SK-N-SH treated with all-trans-retinoic acid at 6 μM for 48 hours (cell line): ENCODE data around the gene PTCHD1.

ENCODE experiments used
- ATAC-seq: fragments of 200-7000 bp; cut with Tn5 transposase; 3 replicates; pipeline ENCODE4 v1.9.1; 2020; ENCODE audit warnings: mild to moderate bottlenecking, moderate library complexity
- ARNTL ChIP-seq: fragments of 450-650 bp; formaldehyde crosslinking; IDR thresholded peaks from 2 replicates; pipeline ENCODE4 v1.5.0; 2020; ENCODE audit warnings: low read depth, mild to moderate bottlenecking, moderate library complexity, borderline replicate concordance
- BACH2 ChIP-seq: fragments of 250-450 bp; sonication (Bioruptor Pico); IDR thresholded peaks from 2 replicates; pipeline ENCODE4 v1.9.0; 2021; ENCODE audit warnings: mild to moderate bottlenecking, borderline replicate concordance
- CREB5 ChIP-seq: fragments of 250-450 bp; sonication (Bioruptor Pico); IDR thresholded peaks from 2 replicates; pipeline ENCODE4 v1.5.1; 2020; ENCODE audit warnings: low read depth, mild to moderate bottlenecking, moderate library complexity
- ESRRG ChIP-seq: fragments of 250-450 bp; sonication (Bioruptor Pico); IDR thresholded peaks from 2 replicates; pipeline ENCODE4 v1.6.1; 2021; ENCODE audit warnings: mild to moderate bottlenecking
- GLIS3 ChIP-seq: fragments of 250-450 bp; sonication (Bioruptor Pico); IDR thresholded peaks from 2 replicates; pipeline ENCODE4 v1.5.0; 2020; ENCODE audit warnings: mild to moderate bottlenecking, moderate library complexity
- ISL1 ChIP-seq: fragments of 250-450 bp; sonication (Bioruptor Pico); IDR thresholded peaks from 2 replicates; pipeline ENCODE4 v2.1.2; 2022; ENCODE audit warnings: mild to moderate bottlenecking, moderate library complexity
- OSR1 ChIP-seq: fragments of 250-450 bp; sonication (Bioruptor Pico); IDR thresholded peaks from 2 replicates; pipeline ENCODE4 v1.8.0; 2022; ENCODE audit warnings: moderate library complexity, mild to moderate bottlenecking, inconsistent platforms
- POU6F1 ChIP-seq: fragments of 250-450 bp; sonication (Bioruptor Pico); IDR thresholded peaks from 2 replicates; pipeline ENCODE4 v1.8.0; 2021; ENCODE audit warnings: low read depth, mild to moderate bottlenecking, moderate library complexity, borderline replicate concordance
- PPARA ChIP-seq: fragments of 250-450 bp; sonication (Bioruptor Pico); IDR thresholded peaks from 2 replicates; pipeline ENCODE4 v1.5.0; 2020; ENCODE audit warnings: mild to moderate bottlenecking, borderline replicate concordance
- RARB ChIP-seq: fragments of 250-450 bp; sonication (Bioruptor Pico); IDR thresholded peaks from 2 replicates; pipeline ENCODE4 v1.8.0; 2021; ENCODE audit warnings: mild to moderate bottlenecking, moderate library complexity
- SNAI2 ChIP-seq: fragments of 250-450 bp; sonication (Bioruptor Pico); IDR thresholded peaks from 2 replicates; pipeline ENCODE4 v1.5.0; 2020; ENCODE audit warnings: mild to moderate bottlenecking, moderate library complexity
- TCF4 ChIP-seq: fragments of 250-450 bp; sonication (Bioruptor Pico); IDR thresholded peaks from 2 replicates; pipeline ENCODE4 v1.8.0; 2021; ENCODE audit warnings: mild to moderate bottlenecking, moderate library complexity, borderline replicate concordance
- TOX ChIP-seq: fragments of 250-450 bp; sonication (Bioruptor Pico); IDR thresholded peaks from 2 replicates; pipeline ENCODE4 v1.8.0; 2021; ENCODE audit warnings: mild to moderate bottlenecking, moderate library complexity, borderline replicate concordance
- ZC3H10 ChIP-seq: fragments of 250-450 bp; sonication (Bioruptor Pico); IDR thresholded peaks from 2 replicates; pipeline ENCODE4 v1.5.1; 2021; ENCODE audit warnings: mild to moderate bottlenecking, moderate library complexity
- ZFP3 ChIP-seq: fragments of 250-450 bp; sonication (Bioruptor Pico); IDR thresholded peaks from 2 replicates; pipeline ENCODE4 v1.5.0; 2020; ENCODE audit warnings: mild to moderate bottlenecking, moderate library complexity
- ZFP30 ChIP-seq: fragments of 450-650 bp; formaldehyde crosslinking; IDR thresholded peaks from 2 replicates; pipeline ENCODE4 v1.5.0; 2022; ENCODE audit warnings: mild to moderate bottlenecking, moderate library complexity
- ZNF565 ChIP-seq: fragments of 450-650 bp; formaldehyde crosslinking; conservative IDR thresholded peaks from 2 replicates; pipeline ENCODE4 v1.5.0; 2020; ENCODE audit warnings: low read depth, mild to moderate bottlenecking, moderate library complexity
- ZNF70 ChIP-seq: fragments of 450-650 bp; formaldehyde crosslinking; IDR thresholded peaks from 2 replicates; pipeline ENCODE4 v1.5.0; 2020; ENCODE audit warnings: mild to moderate bottlenecking, moderate library complexity
- ZNF8 ChIP-seq: fragments of 450-650 bp; formaldehyde crosslinking; IDR thresholded peaks from 2 replicates; pipeline ENCODE4 v1.5.0; 2020; ENCODE audit warnings: mild to moderate bottlenecking, moderate library complexity
- TF ChIP-seq, protein P1 (sequence below): fragments of 250-450 bp; sonication (Bioruptor Pico); IDR thresholded peaks from 2 replicates; pipeline ENCODE4 v1.5.0; 2020; ENCODE audit warnings: mild to moderate bottlenecking, moderate library complexity
- TF ChIP-seq, protein P2 (sequence below): fragments of 250-450 bp; sonication (Bioruptor Pico); IDR thresholded peaks from 2 replicates; pipeline ENCODE4 v1.5.1; 2021; ENCODE audit warnings: mild to moderate bottlenecking, moderate library complexity
- TF ChIP-seq, protein P3 (sequence below): fragments of 250-450 bp; sonication (Bioruptor Pico); IDR thresholded peaks from 2 replicates; pipeline ENCODE4 v1.8.0; 2020; ENCODE audit warnings: mild to moderate bottlenecking, moderate library complexity, borderline replicate concordance

Gene PTCHD1

GRCh38 chrX:23396263-23396662, 61.6 kb downstream of the PTCHD1 start:
- ATAC-seq, result no peak
- no peak for TF ChIP-seq OSR1 (CRISPR knock-in tag)
- TF ChIP-seq BACH2 (CRISPR knock-in tag), result no peak
- TF ChIP-seq RARB (CRISPR knock-in tag), result no peak
- TF ChIP-seq ZNF8 (CRISPR knock-in tag), result no peak
- no peak for TF ChIP-seq ZFP30 (CRISPR knock-in tag)
- TF ChIP-seq TCF4 (CRISPR knock-in tag), result no peak
- TF ChIP-seq ZC3H10 (CRISPR knock-in tag), result no peak
- no peak for TF ChIP-seq POU6F1 (CRISPR knock-in tag)
- TF ChIP-seq, protein P1, sequence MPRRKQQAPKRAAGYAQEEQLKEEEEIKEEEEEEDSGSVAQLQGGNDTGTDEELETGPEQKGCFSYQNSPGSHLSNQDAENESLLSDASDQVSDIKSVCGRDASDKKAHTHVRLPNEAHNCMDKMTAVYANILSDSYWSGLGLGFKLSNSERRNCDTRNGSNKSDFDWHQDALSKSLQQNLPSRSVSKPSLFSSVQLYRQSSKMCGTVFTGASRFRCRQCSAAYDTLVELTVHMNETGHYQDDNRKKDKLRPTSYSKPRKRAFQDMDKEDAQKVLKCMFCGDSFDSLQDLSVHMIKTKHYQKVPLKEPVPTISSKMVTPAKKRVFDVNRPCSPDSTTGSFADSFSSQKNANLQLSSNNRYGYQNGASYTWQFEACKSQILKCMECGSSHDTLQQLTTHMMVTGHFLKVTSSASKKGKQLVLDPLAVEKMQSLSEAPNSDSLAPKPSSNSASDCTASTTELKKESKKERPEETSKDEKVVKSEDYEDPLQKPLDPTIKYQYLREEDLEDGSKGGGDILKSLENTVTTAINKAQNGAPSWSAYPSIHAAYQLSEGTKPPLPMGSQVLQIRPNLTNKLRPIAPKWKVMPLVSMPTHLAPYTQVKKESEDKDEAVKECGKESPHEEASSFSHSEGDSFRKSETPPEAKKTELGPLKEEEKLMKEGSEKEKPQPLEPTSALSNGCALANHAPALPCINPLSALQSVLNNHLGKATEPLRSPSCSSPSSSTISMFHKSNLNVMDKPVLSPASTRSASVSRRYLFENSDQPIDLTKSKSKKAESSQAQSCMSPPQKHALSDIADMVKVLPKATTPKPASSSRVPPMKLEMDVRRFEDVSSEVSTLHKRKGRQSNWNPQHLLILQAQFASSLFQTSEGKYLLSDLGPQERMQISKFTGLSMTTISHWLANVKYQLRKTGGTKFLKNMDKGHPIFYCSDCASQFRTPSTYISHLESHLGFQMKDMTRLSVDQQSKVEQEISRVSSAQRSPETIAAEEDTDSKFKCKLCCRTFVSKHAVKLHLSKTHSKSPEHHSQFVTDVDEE (CRISPR knock-in tag), result no peak
- no peak for TF ChIP-seq ZNF70 (CRISPR knock-in tag)

GRCh38 chrX:23398570-23398969, 63.9 kb downstream of the PTCHD1 start:
- no peak for TF ChIP-seq ZC3H10 (CRISPR knock-in tag)
- no peak for TF ChIP-seq ISL1
- TF ChIP-seq, protein P1 (CRISPR knock-in tag), result no peak
- TF ChIP-seq SNAI2, result no peak
- no peak for TF ChIP-seq POU6F1 (CRISPR knock-in tag)
- TF ChIP-seq ARNTL (CRISPR knock-in tag), result no peak
- TF ChIP-seq ZNF8 (CRISPR knock-in tag), result no peak
- TF ChIP-seq, protein P2, sequence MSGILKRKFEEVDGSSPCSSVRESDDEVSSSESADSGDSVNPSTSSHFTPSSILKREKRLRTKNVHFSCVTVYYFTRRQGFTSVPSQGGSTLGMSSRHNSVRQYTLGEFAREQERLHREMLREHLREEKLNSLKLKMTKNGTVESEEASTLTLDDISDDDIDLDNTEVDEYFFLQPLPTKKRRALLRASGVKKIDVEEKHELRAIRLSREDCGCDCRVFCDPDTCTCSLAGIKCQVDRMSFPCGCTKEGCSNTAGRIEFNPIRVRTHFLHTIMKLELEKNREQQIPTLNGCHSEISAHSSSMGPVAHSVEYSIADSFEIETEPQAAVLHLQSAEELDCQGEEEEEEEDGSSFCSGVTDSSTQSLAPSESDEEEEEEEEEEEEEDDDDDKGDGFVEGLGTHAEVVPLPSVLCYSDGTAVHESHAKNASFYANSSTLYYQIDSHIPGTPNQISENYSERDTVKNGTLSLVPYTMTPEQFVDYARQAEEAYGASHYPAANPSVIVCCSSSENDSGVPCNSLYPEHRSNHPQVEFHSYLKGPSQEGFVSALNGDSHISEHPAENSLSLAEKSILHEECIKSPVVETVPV, result no peak
- TF ChIP-seq CREB5 (CRISPR knock-in tag), result no peak
- TF ChIP-seq ZFP3 (CRISPR knock-in tag), result no peak
- no peak for TF ChIP-seq ZNF70 (CRISPR knock-in tag)
- TF ChIP-seq RARB (CRISPR knock-in tag), result no peak
- no peak for TF ChIP-seq PPARA (CRISPR knock-in tag)
- ATAC-seq, result no peak

DNA sequence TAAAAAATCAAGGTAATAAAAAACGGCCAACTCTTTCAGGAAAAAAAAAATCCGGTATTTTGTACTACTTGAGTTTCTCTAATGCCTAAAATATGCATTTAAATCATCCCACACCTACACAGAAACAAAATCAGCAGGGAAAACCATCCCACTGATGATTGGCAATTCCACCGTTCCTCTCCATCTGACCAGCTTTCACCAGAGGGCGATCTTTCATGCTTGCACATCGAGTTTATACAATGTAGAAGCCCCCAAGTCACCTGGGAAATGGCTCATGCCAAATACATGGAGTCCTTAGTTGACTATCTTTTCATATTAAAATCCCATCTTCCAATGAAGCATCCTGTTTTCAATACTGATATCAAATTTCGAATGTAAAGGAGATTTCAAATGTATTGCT, 69.2 kb downstream of the PTCHD1 start:
- no peak for ATAC-seq
- TF ChIP-seq ZNF70 (CRISPR knock-in tag) (no peak), ESRRG (CRISPR knock-in tag) (no peak), TCF4 (CRISPR knock-in tag) (no peak), PPARA (CRISPR knock-in tag) (no peak), GLIS3 (no peak), ZFP3 (CRISPR knock-in tag) (no peak), BACH2 (CRISPR knock-in tag) (no peak), CREB5 (CRISPR knock-in tag) (no peak), OSR1 (CRISPR knock-in tag) (no peak), ISL1 (no peak), TOX (CRISPR knock-in tag) (no peak), ZNF565 (no peak), SNAI2 (no peak)
- TF ChIP-seq, protein P3, sequence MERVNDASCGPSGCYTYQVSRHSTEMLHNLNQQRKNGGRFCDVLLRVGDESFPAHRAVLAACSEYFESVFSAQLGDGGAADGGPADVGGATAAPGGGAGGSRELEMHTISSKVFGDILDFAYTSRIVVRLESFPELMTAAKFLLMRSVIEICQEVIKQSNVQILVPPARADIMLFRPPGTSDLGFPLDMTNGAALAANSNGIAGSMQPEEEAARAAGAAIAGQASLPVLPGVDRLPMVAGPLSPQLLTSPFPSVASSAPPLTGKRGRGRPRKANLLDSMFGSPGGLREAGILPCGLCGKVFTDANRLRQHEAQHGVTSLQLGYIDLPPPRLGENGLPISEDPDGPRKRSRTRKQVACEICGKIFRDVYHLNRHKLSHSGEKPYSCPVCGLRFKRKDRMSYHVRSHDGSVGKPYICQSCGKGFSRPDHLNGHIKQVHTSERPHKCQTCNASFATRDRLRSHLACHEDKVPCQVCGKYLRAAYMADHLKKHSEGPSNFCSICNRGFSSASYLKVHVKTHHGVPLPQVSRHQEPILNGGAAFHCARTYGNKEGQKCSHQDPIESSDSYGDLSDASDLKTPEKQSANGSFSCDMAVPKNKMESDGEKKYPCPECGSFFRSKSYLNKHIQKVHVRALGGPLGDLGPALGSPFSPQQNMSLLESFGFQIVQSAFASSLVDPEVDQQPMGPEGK (CRISPR knock-in tag), result no peak
